Gastroesophageal sphincter (tissue), 3 donors: ENCODE data around the gene PGLYRP4.

ENCODE experiments used
- POLR2A ChIP-seq, 2 donors: fragments of 450-650 bp; IDR thresholded peaks; one replicate each; pipeline ENCODE4 v1.6.1; 2017; ENCODE audit warnings: antibody characterized with exemption in 2 of 2, mild to moderate bottlenecking in 2 of 2, moderate library complexity in 1 of 2
- POLR2AphosphoS5 ChIP-seq: sonication (generic); formaldehyde crosslinking; IDR thresholded peaks from one replicate; pipeline ENCODE4 v1.6.1; 2017; ENCODE audit warnings: antibody characterized with exemption
- TF ChIP-seq, protein P1 (sequence below), 4 experiments: fragments of 200-600 bp in 2 of 4; fragments of 450-650 bp in 2 of 4; sonication (generic) in 1 of 4; IDR thresholded peaks; one replicate each; pipeline ENCODE4 v1.5.1; 2017 to 2019; ENCODE audit warnings: antibody characterized with exemption in 4 of 4, mild to moderate bottlenecking in 2 of 4, moderate library complexity in 2 of 4

GRCh38 chr1:153340356-153340755 lies 8.3 kb downstream of the PGLYRP4 start:
- TF ChIP-seq, protein P1, sequence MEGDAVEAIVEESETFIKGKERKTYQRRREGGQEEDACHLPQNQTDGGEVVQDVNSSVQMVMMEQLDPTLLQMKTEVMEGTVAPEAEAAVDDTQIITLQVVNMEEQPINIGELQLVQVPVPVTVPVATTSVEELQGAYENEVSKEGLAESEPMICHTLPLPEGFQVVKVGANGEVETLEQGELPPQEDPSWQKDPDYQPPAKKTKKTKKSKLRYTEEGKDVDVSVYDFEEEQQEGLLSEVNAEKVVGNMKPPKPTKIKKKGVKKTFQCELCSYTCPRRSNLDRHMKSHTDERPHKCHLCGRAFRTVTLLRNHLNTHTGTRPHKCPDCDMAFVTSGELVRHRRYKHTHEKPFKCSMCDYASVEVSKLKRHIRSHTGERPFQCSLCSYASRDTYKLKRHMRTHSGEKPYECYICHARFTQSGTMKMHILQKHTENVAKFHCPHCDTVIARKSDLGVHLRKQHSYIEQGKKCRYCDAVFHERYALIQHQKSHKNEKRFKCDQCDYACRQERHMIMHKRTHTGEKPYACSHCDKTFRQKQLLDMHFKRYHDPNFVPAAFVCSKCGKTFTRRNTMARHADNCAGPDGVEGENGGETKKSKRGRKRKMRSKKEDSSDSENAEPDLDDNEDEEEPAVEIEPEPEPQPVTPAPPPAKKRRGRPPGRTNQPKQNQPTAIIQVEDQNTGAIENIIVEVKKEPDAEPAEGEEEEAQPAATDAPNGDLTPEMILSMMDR (IDR thresholded peaks at IDR 0.05): no peak
- TF ChIP-seq POLR2A (IDR thresholded peaks at IDR 0.05) (no peak), POLR2AphosphoS5 (no peak)
